WTC11 (cell line): ENCODE measurements around the gene ASMT.

Experiments
- CTCF ChIP-seq: fragments of 200-600 bp; IDR thresholded peaks from 2 replicates; pipeline ENCODE4 v1.8.0; 2022; ENCODE audit warnings: antibody characterized with exemption
- NFYB ChIP-seq: sonication (generic); formaldehyde crosslinking; conservative IDR thresholded peaks from 2 replicates; pipeline ENCODE4 v1.8.0; 2022; ENCODE audit warnings: low read depth, missing genetic modification reagents
- ZNF232 ChIP-seq: sonication (generic); formaldehyde crosslinking; IDR thresholded peaks from 2 replicates; pipeline ENCODE4 v1.8.0; 2022; ENCODE audit warnings: mild to moderate bottlenecking, missing genetic modification reagents
- TF ChIP-seq, protein P1 (sequence below): sonication (generic); formaldehyde crosslinking; IDR thresholded peaks from 2 replicates; pipeline ENCODE4 v1.8.1; 2022; ENCODE audit warnings: mild to moderate bottlenecking, missing genetic modification reagents, moderate library complexity, borderline replicate concordance

- TF ChIP-seq CTCF: no peak
- no peak for TF ChIP-seq NFYB (CRISPR knock-in tag)
- TF ChIP-seq, protein P1, sequence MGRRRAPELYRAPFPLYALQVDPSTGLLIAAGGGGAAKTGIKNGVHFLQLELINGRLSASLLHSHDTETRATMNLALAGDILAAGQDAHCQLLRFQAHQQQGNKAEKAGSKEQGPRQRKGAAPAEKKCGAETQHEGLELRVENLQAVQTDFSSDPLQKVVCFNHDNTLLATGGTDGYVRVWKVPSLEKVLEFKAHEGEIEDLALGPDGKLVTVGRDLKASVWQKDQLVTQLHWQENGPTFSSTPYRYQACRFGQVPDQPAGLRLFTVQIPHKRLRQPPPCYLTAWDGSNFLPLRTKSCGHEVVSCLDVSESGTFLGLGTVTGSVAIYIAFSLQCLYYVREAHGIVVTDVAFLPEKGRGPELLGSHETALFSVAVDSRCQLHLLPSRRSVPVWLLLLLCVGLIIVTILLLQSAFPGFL (CRISPR knock-in tag): no peak
- TF ChIP-seq ZNF232 (CRISPR knock-in tag): no peak
These were observed 42.7 kb downstream of the ASMT start for GRCh38 chrX:1657367-1658070.
